ENCODE measurements around the gene PRR4. TPM values are rescaled to one million over a fixed set of nuclear protein-coding genes. Genes with fewer than 3 reads are reported as not detected.

PRR4 gene
- polyA plus RNA-seq, 1 experiment: 4.3 TPM

GRCh38 chr12:10853776-10854175, 4.5 kb upstream of the PRR4 start:
- H3K9me3 ChIP-seq (ENCODE audit: control insufficient read depth, insufficient read depth, low read length): peaks cover 8% of the 10 kb centered on the region
- TF ChIP-seq CTCF (IDR thresholded peaks at IDR 0.05; ENCODE audit: low read depth, low read length): no peak
- no peak for DNase-seq (ENCODE audit: low read depth, low spot score)
- no peak overlapping the region for H3K4me3 ChIP-seq (ENCODE audit: low read depth, low read length)
- H3K27ac ChIP-seq (ENCODE audit: low read depth, low read length): no peak overlapping the region
- no peaks in the 10 kb centered on the region for H3K27me3 ChIP-seq (ENCODE audit: control insufficient read depth, insufficient read depth, low read length)
- POLR2A ChIA-PET: no interaction called here
- CTCF ChIA-PET: no interaction called here

GRCh38 chr12:10851243-10851858, 2.1 kb upstream of the PRR4 start:
- no peaks in the 10 kb centered on the region for H3K27me3 ChIP-seq (ENCODE audit: control insufficient read depth, insufficient read depth, low read length)
- no peak for DNase-seq (ENCODE audit: low read depth, low spot score)
- ChIA-PET CTCF (no interaction called here), POLR2A (no interaction called here)
- H3K9me3 ChIP-seq (ENCODE audit: control insufficient read depth, insufficient read depth, low read length): peaks cover 7% of the 10 kb centered on the region
- no peak overlapping the region for H3K4me3 ChIP-seq (ENCODE audit: low read depth, low read length)
- H3K27ac ChIP-seq (ENCODE audit: low read depth, low read length): no peak overlapping the region
- TF ChIP-seq CTCF (IDR thresholded peaks at IDR 0.05; ENCODE audit: low read depth, low read length): no peak

- Histone ChIP-seq H3K27ac (ENCODE audit: low read depth, low read length) (no peak overlapping the region), H3K4me3 (ENCODE audit: low read depth, low read length) (no peak overlapping the region), H3K27me3 (ENCODE audit: control insufficient read depth, insufficient read depth, low read length) (no peaks in the 10 kb centered on the region), H3K9me3 (ENCODE audit: control insufficient read depth, insufficient read depth, low read length) (no peaks in the 10 kb centered on the region)
- TF ChIP-seq CTCF (IDR thresholded peaks at IDR 0.05; ENCODE audit: low read depth, low read length): no peak
- POLR2A ChIA-PET: no interaction called here
- DNase-seq (ENCODE audit: low read depth, low spot score): no peak
- CTCF ChIA-PET: interaction anchor here (0.7 kb wide), 2 partner anchors 26 to 352 kb away, joined by 3 read pairs; no protein-coding TSS in a partner anchor
Observed at GRCh38 chr12:10847744-10848143, 1.5 kb downstream of the PRR4 start.

- Histone ChIP-seq H3K27me3 (ENCODE audit: control insufficient read depth, insufficient read depth, low read length) (no peaks in the 10 kb centered on the region), H3K4me3 (ENCODE audit: low read depth, low read length) (no peak overlapping the region), H3K9me3 (ENCODE audit: control insufficient read depth, insufficient read depth, low read length) (no peaks in the 10 kb centered on the region), H3K27ac (ENCODE audit: low read depth, low read length) (no peak overlapping the region)
- no peak for DNase-seq (ENCODE audit: low read depth, low spot score)
- TF ChIP-seq CTCF (IDR thresholded peaks at IDR 0.05; ENCODE audit: low read depth, low read length): no peak
- POLR2A ChIA-PET: no interaction called here
- CTCF ChIA-PET: no interaction called here
Observed at GRCh38 chr12:10842862-10843261, 6.4 kb downstream of the PRR4 start.

GRCh38 chr12:10838461-10838860, 10.8 kb downstream of the PRR4 start:
- Histone ChIP-seq H3K27me3 (ENCODE audit: control insufficient read depth, insufficient read depth, low read length) (no peaks in the 10 kb centered on the region), H3K9me3 (ENCODE audit: control insufficient read depth, insufficient read depth, low read length) (no peaks in the 10 kb centered on the region), H3K4me3 (ENCODE audit: low read depth, low read length) (no peak overlapping the region), H3K27ac (ENCODE audit: low read depth, low read length) (no peak overlapping the region)
- ChIA-PET CTCF (interaction anchor here (1.6 kb wide), 1 partner anchor 603 kb away, joined by 3 read pairs; no protein-coding TSS in a partner anchor), POLR2A (no interaction called here)
- DNase-seq (ENCODE audit: low read depth, low spot score): no peak
- no peak for TF ChIP-seq CTCF (IDR thresholded peaks at IDR 0.05; ENCODE audit: low read depth, low read length)
